Measurements from ENCODE around the gene LGALS1.

Gene LGALS1

DNA sequence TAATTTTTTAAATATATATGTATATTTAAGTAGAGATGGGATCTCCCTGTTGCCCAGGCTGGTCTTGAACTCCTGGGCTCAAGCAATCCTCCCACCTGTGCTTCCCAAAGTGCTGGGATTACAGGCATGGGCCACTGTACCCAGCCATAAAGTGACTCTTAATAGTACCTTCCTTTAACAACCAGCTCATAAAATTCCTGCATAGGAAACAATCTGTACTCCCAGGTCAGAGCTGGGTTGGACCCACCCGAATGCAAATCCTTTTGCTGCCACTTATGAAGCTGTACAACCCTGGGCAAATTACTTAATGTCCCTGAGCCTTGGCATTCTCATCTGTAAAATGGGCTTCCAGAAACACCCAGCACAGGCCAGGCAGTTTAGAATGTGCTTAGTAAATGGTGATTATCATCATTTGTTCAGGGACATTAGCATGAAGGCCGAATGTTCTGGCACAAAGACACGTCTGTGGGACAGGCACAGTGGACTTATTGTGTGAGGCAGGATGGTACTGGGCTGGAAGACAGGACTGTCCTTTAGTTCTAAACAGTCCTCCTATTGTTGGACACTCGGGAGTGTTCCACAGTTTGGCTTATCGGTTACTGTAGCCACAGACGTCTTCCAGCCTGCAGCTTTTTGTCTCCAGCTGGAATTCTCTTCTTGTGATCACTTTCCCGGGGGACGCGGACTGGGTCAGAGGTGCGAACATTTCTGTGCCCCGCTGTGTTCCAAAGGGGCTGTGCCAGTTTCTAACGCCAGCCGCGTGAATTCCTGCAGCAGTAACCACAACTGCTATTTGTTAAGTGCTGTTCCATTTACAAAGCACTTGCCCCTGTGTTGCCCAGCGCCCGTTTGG is 11.0 kb upstream of the LGALS1 start:
- no peak for DNase-seq

DNA sequence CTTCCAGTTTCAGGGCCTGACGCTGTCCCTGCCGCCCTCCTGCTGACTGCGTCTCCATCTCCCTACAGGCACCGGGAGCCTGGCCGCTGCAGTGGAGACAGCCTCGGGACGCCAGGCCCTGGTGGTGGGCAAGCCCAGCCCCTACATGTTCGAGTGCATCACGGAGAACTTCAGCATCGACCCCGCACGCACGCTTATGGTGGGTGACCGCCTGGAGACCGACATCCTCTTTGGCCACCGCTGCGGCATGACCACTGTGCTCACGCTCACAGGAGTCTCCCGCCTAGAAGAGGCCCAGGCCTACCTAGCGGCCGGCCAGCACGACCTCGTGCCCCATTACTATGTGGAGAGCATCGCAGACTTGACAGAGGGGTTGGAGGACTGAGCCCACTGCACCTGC is 9.9 kb upstream of the LGALS1 start:
- DNase-seq = no peak

DNA sequence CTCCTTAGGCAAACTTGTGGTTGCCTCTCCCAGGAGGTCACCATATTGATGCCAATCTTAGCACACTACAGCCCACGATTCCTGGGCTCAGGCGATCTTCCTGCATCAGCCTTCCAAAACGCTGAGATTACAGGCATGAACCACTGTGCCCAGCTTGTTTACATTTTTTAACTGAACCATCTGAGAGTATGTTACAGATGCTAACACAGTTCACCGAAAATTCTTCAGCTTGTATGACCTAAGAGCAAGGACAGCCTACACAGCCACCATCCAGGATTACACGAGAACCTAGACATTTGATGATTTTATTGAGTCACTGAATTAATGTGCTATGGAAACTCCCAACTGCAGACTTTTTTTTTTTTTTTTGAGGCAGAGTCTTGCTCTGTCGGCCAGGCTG is 5.8 kb upstream of the LGALS1 start:
- DNase-seq = no peak

DNA sequence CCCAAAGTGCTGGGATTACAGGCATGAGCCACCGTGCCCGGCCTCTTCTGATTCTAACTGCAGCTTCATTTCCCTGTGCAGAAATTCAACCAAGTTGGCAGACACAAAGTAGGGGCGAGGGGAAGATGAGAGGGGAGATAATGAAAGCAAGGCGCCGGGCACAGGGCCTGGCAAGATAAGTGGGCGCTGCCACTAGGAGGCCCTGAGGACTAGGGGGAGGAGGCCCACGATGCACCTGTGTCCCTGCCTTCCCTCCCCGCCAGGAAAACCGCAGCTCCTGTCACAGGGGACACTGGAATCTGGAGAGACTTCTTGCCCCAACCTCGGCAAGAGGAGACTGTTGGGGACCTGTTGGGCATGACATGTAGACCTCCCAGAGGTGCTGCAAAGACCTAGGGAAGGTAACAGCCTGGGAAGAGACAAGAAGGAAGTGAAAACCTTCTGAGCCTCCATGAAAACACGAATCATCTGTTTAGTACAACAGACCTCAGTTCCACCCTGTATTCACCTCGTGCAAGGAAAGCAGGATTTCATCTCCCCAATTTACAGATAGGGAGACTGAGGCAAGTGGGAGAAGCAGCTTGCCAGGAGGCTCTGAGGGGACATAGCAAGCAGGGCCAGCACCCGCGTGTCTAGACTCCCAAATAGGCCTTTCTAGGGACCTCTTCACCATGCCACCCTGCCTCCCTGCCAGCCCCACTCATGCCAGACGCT is 3.1 kb upstream of the LGALS1 start:
- DNase-seq = no peak

DNA sequence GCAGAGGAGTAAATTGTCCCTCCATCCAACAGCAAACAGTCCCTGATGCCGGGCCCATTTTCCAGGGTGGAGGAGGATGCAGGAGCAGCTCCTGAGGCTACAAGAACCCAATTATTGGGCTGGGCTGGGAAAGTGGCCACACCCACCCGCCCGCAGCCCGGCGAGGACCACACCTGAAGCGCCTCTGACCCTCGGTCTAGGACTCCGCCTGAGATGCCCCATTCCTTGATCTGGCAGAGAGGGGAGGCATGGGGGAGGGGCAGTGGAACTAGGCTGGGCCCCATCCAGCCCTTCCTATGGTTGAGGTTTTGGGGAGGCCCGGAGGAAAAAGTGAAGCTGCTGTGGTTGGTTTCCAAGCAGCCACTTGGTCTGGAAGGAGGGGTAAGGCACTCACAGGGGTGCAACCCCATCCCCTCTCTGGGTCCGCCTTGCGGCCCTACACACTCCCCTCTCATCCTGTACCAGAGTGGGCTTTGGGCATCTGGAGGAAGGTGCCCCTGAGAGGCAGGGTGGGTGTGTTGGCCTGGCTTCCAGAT is 2.4 kb upstream of the LGALS1 start:
- DNase-seq = no peak

DNA sequence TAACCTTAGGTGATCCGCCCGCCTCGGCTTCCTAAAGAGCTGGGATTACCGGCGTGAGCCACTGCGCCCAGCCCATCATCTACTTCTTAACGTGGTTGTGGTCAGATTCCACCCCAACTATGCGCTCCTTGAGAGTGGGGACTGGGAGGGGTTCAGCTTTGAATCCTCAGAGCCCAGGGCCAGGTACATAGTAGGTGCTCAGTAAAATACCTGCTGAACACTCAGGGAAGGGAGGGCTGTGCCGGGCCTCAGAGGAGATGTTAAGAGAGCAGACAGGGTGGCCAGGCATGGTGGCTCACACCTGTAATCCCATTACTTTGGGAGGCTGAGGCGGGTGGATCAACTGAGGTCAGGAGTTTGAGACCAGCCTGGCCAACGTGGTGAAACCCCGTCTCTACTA is 1.2 kb upstream of the LGALS1 start:
- DNase-seq = no peak

DNA sequence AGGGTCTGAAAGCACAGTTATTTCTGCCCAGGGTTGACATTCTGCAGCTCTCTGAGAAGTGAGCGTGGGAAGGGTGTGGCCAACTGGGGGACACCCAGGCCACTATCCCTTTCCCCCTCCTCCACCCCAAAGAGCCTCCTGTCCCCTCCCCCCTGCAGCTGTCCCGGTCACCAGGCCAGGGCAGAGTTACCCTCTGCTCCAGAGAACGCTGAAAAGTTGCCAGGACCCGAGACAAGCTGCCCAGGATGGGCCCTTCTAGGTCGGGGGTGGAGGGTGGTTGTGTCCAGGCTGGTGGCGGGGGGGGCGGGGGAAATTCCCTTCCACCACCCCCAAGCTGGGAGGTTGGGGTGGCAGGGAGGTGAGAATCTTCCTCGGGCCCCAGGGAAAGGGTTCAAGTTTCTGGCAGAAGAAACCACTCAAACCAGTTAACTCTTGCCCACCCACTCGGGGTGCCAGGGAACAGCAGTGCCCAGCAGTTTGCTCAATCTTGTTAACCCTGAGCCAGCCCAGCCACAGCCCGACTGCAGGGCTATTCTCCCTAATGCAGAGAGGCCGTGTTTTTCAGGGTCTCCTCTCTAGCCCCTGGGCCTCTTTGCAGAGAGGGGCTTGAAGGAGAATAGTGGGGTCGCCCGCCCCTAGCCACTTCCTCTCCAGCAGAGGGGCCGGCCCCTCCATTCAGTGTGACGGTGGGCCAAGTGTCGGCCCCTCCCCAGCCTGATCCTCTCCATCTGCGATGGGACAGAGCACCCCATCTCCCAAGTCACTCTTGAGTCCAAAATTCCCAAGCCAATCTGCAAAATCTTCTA is 697 bp downstream of the LGALS1 start:
- no peak for DNase-seq

DNA sequence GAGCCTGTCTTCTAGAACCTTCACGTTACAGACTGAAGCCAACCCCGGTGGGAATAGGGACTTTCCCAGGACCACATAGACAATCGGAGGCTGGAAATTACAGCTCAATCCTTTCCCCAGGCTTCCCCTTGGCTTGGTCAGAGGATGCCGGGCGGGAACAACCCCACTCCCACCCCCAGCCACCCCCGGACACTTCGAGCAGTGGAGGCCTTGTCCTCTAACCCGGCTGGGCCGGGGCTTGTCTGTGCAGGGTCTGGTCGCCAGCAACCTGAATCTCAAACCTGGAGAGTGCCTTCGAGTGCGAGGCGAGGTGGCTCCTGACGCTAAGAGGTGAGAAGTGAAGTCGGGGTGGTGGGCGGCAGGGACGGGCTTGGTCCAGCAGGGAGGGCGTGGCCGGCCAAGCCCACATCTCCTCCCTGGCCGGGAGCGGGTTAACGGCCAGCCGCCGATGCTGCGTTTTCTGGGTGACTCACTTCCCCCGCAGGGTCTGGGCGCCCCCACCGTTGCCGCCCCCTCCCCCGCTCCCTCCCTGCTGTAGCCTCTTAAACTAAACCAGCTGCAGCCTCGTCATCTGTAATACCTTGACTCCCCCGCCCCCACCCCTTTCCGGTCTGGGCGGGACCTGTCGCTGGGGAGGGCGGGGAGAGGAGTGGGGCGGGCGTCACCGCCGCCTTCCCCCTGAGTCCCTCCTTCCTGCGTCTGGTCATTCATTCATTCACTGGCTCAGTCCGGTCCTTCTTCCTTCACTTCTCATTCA is 1.5 kb downstream of the LGALS1 start:
- peak; percentile 79 for DNase-seq

DNA sequence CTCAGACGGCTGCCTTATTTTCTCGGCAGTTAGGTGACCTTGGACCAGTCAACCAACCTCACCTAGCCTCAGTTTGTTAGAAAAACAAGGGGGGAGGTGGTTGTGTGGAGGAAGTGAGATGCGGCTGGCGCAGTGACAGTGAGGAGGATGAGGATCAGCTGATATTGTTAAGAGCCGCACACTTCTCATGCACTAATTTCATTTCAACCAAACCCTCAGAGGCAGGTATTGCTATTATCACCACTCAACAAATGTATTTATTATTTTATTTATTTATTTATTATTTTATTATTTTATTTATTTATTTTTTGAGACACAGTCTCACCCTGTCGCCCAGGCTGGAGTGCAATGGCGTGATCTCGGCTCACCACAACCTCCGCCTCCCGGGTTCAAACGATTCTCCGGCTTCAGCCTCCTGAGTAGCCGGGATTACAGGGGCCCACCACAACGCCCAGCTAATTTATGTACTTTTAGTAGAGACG is 2.1 kb downstream of the LGALS1 start:
- no peak for DNase-seq

DNA sequence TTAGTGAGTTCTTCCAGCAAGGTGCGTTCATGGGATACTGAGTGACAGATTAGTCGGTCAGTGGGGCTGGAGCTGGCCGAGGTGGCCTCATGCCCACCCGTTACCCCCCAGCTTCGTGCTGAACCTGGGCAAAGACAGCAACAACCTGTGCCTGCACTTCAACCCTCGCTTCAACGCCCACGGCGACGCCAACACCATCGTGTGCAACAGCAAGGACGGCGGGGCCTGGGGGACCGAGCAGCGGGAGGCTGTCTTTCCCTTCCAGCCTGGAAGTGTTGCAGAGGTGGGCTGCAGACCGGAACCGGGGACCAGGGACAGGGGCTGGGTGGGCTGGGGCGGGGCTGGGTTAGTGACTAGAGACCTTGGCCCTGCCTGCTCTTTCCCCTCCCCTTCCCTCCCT is 2.9 kb downstream of the LGALS1 start:
- no peak for DNase-seq

DNA sequence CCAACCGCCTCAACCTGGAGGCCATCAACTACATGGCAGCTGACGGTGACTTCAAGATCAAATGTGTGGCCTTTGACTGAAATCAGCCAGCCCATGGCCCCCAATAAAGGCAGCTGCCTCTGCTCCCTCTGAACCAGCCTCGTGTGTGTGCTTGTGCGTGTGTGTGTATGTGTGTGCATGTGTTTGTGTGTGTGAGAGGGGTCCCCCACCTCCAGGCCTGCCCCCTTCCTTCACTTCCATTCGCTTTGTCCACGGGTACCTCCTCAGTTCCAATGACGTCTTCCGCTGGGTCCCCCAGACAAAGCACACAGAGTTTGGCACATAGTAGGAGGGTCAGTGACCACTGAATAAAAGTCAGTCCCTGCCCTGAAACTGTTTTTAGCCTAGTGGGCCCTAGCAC is 4.2 kb downstream of the LGALS1 start:
- DNase-seq = no peak

DNA sequence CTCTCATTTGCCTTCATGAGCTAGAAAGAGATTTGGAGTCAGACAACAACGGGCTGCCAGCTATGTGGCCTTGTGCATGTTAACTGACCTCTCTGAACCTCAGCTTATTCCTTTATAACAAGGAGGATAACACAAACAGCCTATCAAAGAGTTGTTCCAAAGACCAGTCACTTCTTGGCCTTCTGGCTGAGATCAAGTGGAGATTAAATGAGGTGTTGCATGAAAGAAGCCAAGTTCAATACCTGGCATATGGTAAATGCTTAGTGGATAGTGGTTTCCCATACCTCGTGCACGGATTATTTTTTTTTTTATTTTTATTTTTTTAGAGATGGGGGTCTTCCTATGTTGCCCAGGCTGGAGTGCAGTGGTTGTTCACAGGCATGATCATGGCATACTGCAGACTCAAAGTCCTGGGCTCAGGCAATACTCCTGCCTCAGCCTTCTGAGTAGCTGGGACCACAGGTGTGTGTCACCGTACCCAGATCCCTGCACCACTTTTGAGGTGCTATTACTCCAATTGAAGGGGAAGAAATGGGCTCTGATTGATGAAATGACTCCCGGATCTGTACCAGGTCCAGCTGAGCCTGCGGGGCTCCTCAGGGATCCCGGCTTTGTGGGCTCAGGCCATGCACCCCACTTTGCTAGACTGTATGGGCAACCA is 4.9 kb downstream of the LGALS1 start:
- DNase-seq = no peak

DNA sequence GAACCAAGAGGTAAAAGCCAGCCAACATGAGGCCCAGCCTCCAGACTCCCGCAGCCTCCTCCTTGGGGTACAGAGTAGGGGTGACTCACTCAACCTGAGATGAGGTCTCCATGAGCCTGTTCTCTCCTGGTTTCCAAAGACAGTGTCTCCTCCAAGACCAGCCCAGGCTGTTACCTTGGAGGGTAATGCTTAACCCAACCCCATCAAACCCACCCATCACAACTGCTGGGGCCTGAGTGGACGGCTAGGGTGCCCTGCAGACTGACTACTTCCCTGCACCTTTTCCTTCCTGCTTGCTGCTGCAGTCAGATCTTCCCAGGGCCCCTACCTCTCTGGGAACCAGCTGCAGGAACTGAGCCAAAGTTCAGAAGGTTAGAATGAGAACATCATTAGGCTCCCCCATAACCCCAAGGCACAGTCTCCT is 5.6 kb downstream of the LGALS1 start:
- DNase-seq = no peak

DNA sequence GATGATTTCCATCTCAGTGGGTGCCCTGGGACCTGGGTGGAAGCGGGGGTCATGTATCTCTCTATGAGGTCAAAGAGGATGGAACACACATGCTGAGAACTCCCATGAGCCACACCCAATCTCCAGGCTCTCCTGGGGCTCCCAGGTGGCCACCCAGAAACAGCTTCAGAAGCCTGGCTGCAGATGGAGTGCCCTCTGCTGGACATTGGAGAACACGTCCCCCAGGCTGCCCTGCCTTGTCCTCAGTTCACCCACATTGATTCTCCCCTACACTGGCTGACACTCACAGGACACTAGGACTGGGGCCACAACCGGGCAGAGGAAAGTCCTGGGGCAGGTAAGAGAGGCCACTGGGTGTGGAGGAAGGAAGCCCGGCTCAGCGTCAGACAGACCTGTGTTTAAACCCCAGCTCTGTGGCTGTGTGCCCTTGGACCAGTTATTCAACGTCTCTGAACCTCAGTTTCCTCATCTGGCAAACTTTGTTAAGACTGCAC is 6.2 kb downstream of the LGALS1 start:
- DNase-seq = peak; percentile 40

DNA sequence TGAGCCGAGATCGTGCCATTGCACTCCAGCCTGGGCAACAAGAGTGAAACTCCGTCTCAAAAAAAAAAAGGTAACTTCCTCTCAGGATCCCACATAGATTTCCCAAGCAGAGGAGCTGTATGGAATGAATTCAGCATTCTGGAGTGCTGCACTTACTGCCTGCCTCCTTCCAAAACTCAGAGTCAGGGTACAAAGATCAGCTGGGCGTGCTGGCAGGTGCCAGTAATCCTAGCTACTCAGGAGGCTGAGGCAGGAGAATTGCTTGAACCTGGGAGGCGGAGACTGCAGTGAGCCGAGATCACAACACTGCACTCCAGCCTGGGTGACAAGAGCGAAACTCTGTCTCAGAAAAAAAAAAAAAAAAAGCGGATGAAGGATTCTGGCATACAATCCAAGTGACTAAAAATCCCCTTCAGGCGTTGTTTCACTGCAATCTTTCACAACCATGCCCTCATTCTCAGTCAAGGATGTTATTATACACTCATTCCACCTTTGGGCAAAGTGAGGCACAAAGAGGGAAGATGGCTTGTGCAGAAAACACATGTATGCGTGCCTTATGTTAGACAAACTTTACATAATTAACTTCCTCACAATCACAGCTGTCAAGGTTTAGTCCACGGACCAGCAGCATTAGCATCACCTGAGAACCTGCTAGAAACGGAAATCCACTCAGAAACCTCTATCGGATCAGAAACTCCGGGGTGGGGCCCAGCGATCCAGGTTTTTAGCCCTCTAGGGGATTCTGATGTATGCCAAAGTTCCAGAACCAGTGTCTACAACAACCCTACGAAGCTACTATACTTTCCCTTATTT is 9.6 kb downstream of the LGALS1 start:
- DNase-seq = no peak

DNA sequence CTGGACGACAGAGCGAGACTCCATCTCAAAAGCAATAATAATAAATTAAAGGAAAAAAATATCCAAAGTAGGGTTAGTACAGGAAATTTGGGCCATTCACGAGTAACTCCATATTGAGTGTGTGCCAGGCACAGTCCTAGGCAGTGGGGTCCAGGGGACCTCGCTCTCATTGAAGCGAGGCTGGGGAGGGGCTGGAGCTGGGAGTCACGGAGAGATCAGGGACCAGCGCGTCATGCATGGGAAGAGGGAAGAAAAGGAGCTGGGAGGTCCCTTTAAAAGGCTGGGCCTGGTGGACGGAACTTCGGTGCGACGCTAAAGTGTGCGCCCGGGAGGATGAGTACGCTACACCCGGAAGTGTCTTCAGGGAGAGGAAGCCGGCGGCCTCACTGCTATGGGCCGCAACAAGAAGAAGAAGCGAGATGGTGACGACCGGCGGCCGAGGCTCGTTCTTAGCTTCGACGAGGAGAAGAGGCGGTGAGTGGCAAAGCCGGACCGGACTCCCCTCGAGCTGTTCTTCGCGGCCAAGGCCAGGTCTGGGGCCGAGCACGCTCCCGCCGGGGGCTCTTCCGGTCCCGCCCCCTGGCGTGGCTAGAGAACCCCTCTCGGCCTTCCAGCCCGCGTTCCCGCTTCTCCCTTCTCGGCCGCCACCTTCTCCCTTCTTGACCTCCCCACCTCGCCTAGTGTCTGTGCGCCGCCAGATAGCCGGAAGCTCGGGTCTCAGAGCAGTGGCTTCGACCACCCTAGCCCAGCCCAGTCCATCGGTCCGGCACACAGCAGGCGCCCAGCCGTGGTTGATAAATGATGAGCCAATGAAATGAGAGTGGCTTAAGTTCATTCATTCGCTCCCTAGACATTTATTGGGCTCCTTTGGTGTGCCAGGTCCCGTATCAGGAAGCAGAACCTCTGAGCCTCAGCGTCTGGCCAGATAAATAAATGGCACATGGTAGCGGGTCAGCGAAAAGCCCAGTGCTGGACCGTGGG is 10.9 kb downstream of the LGALS1 start, which contains the start of gene NOL12:
TSS of gene NOL12 (plus strand) at position 342 of the 981 bp plus-strand sequence. CDS start at position 392, 50 bp downstream.
- peak; percentile 73 for DNase-seq

DNA sequence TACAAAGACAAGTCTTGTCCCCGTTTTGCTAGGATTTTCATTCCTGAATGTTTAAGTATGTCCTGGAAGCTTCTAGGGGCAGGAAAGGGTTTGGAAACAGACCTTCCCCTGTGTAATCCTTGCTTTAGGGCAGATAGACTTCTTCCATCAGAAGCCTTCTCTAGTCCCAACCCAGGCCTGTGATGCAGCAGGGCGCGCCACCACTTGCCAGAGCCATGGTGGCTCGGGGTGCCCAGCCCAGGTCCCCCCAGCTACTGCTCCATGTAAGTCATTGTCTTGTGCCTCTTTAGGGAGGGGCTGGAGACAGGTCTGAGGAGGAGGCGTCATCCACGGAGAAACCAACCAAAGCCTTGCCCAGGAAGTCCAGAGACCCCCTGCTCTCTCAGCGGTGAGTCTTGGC is 15.0 kb downstream of the LGALS1 start:
- DNase-seq = no peak

DNA sequence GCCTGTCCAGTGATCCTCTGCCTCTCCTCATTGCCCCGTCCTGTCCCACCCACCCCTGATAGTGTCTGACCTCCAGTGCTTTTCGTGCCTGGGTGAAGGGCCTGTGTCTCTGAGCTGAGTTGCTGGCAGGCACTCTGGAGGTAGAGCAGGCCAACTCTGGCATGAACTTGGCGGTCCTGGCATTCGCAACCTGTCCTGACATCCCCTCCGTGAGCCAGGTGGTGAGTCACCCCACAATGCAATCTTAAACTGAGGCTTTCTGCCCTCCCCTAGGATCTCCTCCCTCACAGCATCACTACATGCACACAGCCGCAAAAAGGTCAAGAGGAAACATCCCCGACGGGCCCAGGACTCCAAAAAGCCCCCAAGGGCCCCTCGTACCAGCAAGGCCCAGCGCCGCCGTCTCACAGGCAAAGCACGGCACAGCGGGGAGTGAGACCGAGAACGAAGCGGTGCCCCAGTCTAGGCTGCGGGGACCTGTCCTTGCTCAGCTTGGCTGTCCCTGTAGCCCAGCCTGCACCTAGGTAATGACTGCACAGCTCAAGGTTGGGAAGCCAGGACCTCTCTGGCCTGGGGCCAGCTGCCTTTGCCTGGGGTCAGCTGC is 15.6 kb downstream of the LGALS1 start:
- no peak for DNase-seq

All from NCI-H345 (cell line).